ENCODE results near the gene KDM2A.
A peak's percentile ranks its signal among the peaks of the same experiment; 100 is the strongest.
"Not testable (repeated sequence)": the region's sequence is repeated elsewhere in the genome, so short reads cannot be mapped to it uniquely, and the experiment has no call there.

The KDM2A gene

GRCh38 chr11:67165623-67166022 lies 46.6 kb downstream of the KDM2A start:
- in situ Hi-C loops (cut with MboI; ENCODE audit: low sequenced_read_pairs): no loop called here
- DNase-seq (ENCODE audit: low spot score in 2 of 2): no peak

GRCh38 chr11:67167091-67167490 lies 48.0 kb downstream of the KDM2A start:
- Histone ChIP-seq H3K4me3 (no peak overlapping the region), H3K27me3 (ENCODE audit: low read depth) (no peaks in the 10 kb centered on the region), H3K36me3 (replicated peaks) (no peaks in the 10 kb centered on the region), H3K4me1 (no peaks in the 10 kb centered on the region), H3K9me3 (no peaks in the 10 kb centered on the region)
- no peak for DNase-seq (ENCODE audit: low spot score in 2 of 2)
- in situ Hi-C loops (cut with MboI; ENCODE audit: low sequenced_read_pairs): no loop called here

More at GRCh38 chr11:67165623-67166022, 46.6 kb downstream of the KDM2A start:
- Histone ChIP-seq H3K27me3 (ENCODE audit: low read depth) (no peaks in the 10 kb centered on the region), H3K4me3 (no peak overlapping the region), H3K4me1 (no peaks in the 10 kb centered on the region), H3K9me3 (no peaks in the 10 kb centered on the region), H3K36me3 (replicated peaks) (no peaks in the 10 kb centered on the region)

GRCh38 chr11:67167719-67168118 lies 48.7 kb downstream of the KDM2A start:
- Histone ChIP-seq H3K9me3 (no peaks in the 10 kb centered on the region), H3K4me1 (no peaks in the 10 kb centered on the region), H3K27me3 (ENCODE audit: low read depth) (no peaks in the 10 kb centered on the region), H3K4me3 (no peak overlapping the region), H3K36me3 (replicated peaks) (no peaks in the 10 kb centered on the region)
- in situ Hi-C loops (cut with MboI; ENCODE audit: low sequenced_read_pairs): no loop called here
- no peak for DNase-seq (ENCODE audit: low spot score in 2 of 2)

- in situ Hi-C loops (cut with MboI; ENCODE audit: low sequenced_read_pairs): not testable (repeated sequence)
Observed at GRCh38 chr11:67168911-67169310, 49.8 kb downstream of the KDM2A start.

GRCh38 chr11:67174311-67174710 lies 55.2 kb downstream of the KDM2A start:
- peaks cover 11% of the 10 kb centered on the region for H3K4me1 ChIP-seq
- H3K36me3 ChIP-seq (replicated peaks): no peaks in the 10 kb centered on the region
- H3K9me3 ChIP-seq: no peaks in the 10 kb centered on the region
- DNase-seq (ENCODE audit: low spot score in 2 of 2): no peak
- no peak overlapping the region for H3K4me3 ChIP-seq
- H3K27me3 ChIP-seq (ENCODE audit: low read depth): no peaks in the 10 kb centered on the region
- in situ Hi-C loops (cut with MboI; ENCODE audit: low sequenced_read_pairs): no loop called here

More at GRCh38 chr11:67168911-67169310, 49.8 kb downstream of the KDM2A start:
- H3K36me3 ChIP-seq (replicated peaks); H3K4me1 ChIP-seq; H3K4me3 ChIP-seq; DNase-seq (ENCODE audit: low spot score in 2 of 2); H3K9me3 ChIP-seq; H3K27me3 ChIP-seq (ENCODE audit: low read depth): not testable (repeated sequence)

- Histone ChIP-seq H3K4me3 (no peak overlapping the region), H3K4me1 (peaks cover 28% of the 10 kb centered on the region), H3K9me3 (no peaks in the 10 kb centered on the region), H3K36me3 (replicated peaks) (peaks cover 10% of the 10 kb centered on the region), H3K27me3 (ENCODE audit: low read depth) (no peaks in the 10 kb centered on the region)
- in situ Hi-C loops (cut with MboI; ENCODE audit: low sequenced_read_pairs): no loop called here
- DNase-seq (ENCODE audit: low spot score in 2 of 2): no peak
Observed at GRCh38 chr11:67177399-67178281, 58.6 kb downstream of the KDM2A start.

GRCh38 chr11:67178421-67178820 lies 59.4 kb downstream of the KDM2A start:
- no peak for DNase-seq (ENCODE audit: low spot score in 2 of 2)
- in situ Hi-C loops (cut with MboI; ENCODE audit: low sequenced_read_pairs): no loop called here
- H3K27me3 ChIP-seq (ENCODE audit: low read depth): no peaks in the 10 kb centered on the region

GRCh38 chr11:67178878-67179277 lies 59.8 kb downstream of the KDM2A start:
- DNase-seq (ENCODE audit: low spot score in 2 of 2): no peak
- in situ Hi-C loops (cut with MboI; ENCODE audit: low sequenced_read_pairs): no loop called here
- H3K4me3 ChIP-seq: no peak overlapping the region
- no peaks in the 10 kb centered on the region for H3K9me3 ChIP-seq
- peaks cover 17% of the 10 kb centered on the region for H3K36me3 ChIP-seq (replicated peaks)
- H3K27me3 ChIP-seq (ENCODE audit: low read depth): no peaks in the 10 kb centered on the region
- peaks cover 28% of the 10 kb centered on the region for H3K4me1 ChIP-seq

More at GRCh38 chr11:67178421-67178820, 59.4 kb downstream of the KDM2A start:
- Histone ChIP-seq H3K36me3 (replicated peaks) (peaks cover 17% of the 10 kb centered on the region), H3K4me3 (no peak overlapping the region), H3K9me3 (no peaks in the 10 kb centered on the region), H3K4me1 (peaks cover 28% of the 10 kb centered on the region)

- H3K4me1 ChIP-seq: peaks cover 28% of the 10 kb centered on the region
- no peaks in the 10 kb centered on the region for H3K27me3 ChIP-seq (ENCODE audit: low read depth)
- peak; percentile 61 to 96 for DNase-seq (ENCODE audit: low spot score in 2 of 2)
- H3K4me3 ChIP-seq: no peak overlapping the region
- in situ Hi-C loops (cut with MboI; ENCODE audit: low sequenced_read_pairs): no loop called here
- peaks cover 23% of the 10 kb centered on the region for H3K36me3 ChIP-seq (replicated peaks)
- no peaks in the 10 kb centered on the region for H3K9me3 ChIP-seq
Observed at GRCh38 chr11:67179892-67180490, 60.9 kb downstream of the KDM2A start.

- in situ Hi-C loops (cut with MboI; ENCODE audit: low sequenced_read_pairs): no loop called here
- H3K36me3 ChIP-seq (replicated peaks): no peaks in the 10 kb centered on the region
- DNase-seq (ENCODE audit: low spot score in 2 of 2): no peak
- H3K4me1 ChIP-seq: peaks cover 63% of the 10 kb centered on the region
- no peaks in the 10 kb centered on the region for H3K27me3 ChIP-seq (ENCODE audit: low read depth)
- H3K9me3 ChIP-seq: no peaks in the 10 kb centered on the region
- no peak overlapping the region for H3K4me3 ChIP-seq
Observed at GRCh38 chr11:67194096-67194495, 75.0 kb downstream of the KDM2A start.

GRCh38 chr11:67195971-67196456 lies 77.0 kb downstream of the KDM2A start:
- Histone ChIP-seq H3K36me3 (replicated peaks) (no peaks in the 10 kb centered on the region; the same call in 1 of the 2 replicates), H3K4me1 (peaks cover 60% of the 10 kb centered on the region), H3K4me3 (no peak overlapping the region), H3K9me3 (no peaks in the 10 kb centered on the region), H3K27me3 (ENCODE audit: low read depth) (no peaks in the 10 kb centered on the region)
- DNase-seq (ENCODE audit: low spot score in 2 of 2): peak in 1 of 2 experiments; percentile 23
- in situ Hi-C loops (cut with MboI; ENCODE audit: low sequenced_read_pairs): no loop called here

- no peak overlapping the region for H3K4me3 ChIP-seq
- H3K4me1 ChIP-seq: peaks cover 49% of the 10 kb centered on the region
- H3K9me3 ChIP-seq: no peaks in the 10 kb centered on the region
- no peaks in the 10 kb centered on the region for H3K27me3 ChIP-seq (ENCODE audit: low read depth)
- peak; percentile 59 to 94 for DNase-seq (ENCODE audit: low spot score in 2 of 2)
- H3K36me3 ChIP-seq (replicated peaks): no peaks in the 10 kb centered on the region; the same call in 1 of the 2 replicates
- in situ Hi-C loops (cut with MboI; ENCODE audit: low sequenced_read_pairs): no loop called here
Observed at GRCh38 chr11:67197606-67198005, 78.5 kb downstream of the KDM2A start.

GRCh38 chr11:67198781-67199180 lies 79.7 kb downstream of the KDM2A start:
- in situ Hi-C loops (cut with MboI; ENCODE audit: low sequenced_read_pairs); H3K27me3 ChIP-seq (ENCODE audit: low read depth); H3K4me3 ChIP-seq; H3K9me3 ChIP-seq; H3K36me3 ChIP-seq (replicated peaks); DNase-seq (ENCODE audit: low spot score in 2 of 2): not testable (repeated sequence)
- H3K4me1 ChIP-seq: peaks cover 49% of the 10 kb centered on the region

GRCh38 chr11:67199751-67200150 lies 80.7 kb downstream of the KDM2A start:
- in situ Hi-C loops (cut with MboI; ENCODE audit: low sequenced_read_pairs): no loop called here
- DNase-seq (ENCODE audit: low spot score in 2 of 2): peak; percentile 22 to 93
- no peak overlapping the region for H3K4me3 ChIP-seq
- H3K4me1 ChIP-seq: peaks cover 47% of the 10 kb centered on the region
- H3K9me3 ChIP-seq: no peaks in the 10 kb centered on the region
- H3K27me3 ChIP-seq (ENCODE audit: low read depth): no peaks in the 10 kb centered on the region
- peaks cover under 1% of the 10 kb centered on the region; the same call in 1 of the 2 replicates for H3K36me3 ChIP-seq (replicated peaks)
